ENCODE data around the gene G3BP1.
"Not testable (repeated sequence)": the region's sequence is repeated elsewhere in the genome, so short reads cannot be mapped to it uniquely, and the experiment has no call there.

The G3BP1 gene

DNA sequence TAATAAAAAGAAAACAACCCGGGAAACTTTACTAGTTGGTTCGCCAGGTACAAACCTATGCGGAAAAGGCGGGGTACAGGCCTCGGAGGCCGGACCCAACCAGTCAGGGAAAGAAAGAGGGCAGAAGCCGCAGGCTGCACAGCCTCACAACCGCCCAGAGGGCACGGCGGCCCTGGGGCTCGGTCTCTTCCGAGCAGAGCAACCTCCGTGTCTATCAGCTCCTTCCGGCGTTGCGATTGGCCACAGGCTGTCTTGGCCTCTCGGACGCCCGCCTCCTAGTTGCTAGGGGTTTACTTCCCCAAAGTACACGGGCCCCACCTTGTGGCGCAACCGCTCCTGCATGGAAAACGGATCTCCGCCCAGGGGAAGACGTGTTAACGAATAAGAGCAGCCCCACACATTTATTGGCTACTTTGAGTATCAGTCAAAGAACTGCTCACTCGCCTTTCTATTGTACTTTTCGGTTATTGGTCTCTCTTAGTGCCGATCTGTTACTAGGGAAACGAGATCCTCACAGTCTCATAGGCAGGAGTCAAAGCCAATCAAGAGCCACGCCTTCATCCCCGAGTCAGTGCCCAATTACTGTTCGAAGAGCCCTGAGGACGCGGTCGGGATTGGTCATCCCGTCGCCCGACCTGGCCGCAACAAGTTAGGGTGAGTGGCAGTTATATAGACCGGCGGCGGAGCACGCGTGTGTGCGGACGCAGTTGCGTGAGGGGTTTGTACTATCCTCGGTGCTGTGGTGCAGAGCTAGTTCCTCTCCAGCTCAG lies at the start of gene G3BP1:
G3BP1 (plus strand) TSS at position 696 of the 770 bp plus-strand sequence. CDS start 14,667 bp downstream, outside the sequence.
- H3K9me3 ChIP-seq (ENCODE audit: control insufficient read depth, insufficient read depth, low read length) = no peaks in the 10 kb centered on the region
- H3K4me2 ChIP-seq (ENCODE audit: low read length) = peak within 1 kb of the TSS; percentile 81
- no peaks in the 10 kb centered on the region for H3K9me2 ChIP-seq (replicated peaks; ENCODE audit: control insufficient read depth, low read length)
- no peaks in the 10 kb centered on the region for H3K27me3 ChIP-seq (ENCODE audit: control insufficient read depth, low read length)
- H3F3A ChIP-seq (ENCODE audit: control insufficient read depth, insufficient read depth) = 0 out of 2 replicates have a peak, but pooled peaks cover 3% of the 10 kb centered on the region
- peak within 1 kb of the TSS; percentile 92 for H3K4me3 ChIP-seq (ENCODE audit: low read length)
- H4K20me1 ChIP-seq (ENCODE audit: control insufficient read depth, insufficient read depth, low read depth, low read length) = peaks cover 42% of the 10 kb centered on the region
- peaks cover 41% of the 10 kb centered on the region for H3K4me1 ChIP-seq (ENCODE audit: control insufficient read depth, low read length)
- H3K79me2 ChIP-seq (ENCODE audit: control insufficient read depth, low read length) = peaks cover 61% of the 10 kb centered on the region
- TF ChIP-seq, protein P1, sequence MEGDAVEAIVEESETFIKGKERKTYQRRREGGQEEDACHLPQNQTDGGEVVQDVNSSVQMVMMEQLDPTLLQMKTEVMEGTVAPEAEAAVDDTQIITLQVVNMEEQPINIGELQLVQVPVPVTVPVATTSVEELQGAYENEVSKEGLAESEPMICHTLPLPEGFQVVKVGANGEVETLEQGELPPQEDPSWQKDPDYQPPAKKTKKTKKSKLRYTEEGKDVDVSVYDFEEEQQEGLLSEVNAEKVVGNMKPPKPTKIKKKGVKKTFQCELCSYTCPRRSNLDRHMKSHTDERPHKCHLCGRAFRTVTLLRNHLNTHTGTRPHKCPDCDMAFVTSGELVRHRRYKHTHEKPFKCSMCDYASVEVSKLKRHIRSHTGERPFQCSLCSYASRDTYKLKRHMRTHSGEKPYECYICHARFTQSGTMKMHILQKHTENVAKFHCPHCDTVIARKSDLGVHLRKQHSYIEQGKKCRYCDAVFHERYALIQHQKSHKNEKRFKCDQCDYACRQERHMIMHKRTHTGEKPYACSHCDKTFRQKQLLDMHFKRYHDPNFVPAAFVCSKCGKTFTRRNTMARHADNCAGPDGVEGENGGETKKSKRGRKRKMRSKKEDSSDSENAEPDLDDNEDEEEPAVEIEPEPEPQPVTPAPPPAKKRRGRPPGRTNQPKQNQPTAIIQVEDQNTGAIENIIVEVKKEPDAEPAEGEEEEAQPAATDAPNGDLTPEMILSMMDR (IDR thresholded peaks at IDR 0.05; ENCODE audit: low read depth, low read length, poor library complexity, severe bottlenecking) = no peak
- TF ChIP-seq EZH2phosphoT487 (IDR thresholded peaks at IDR 0.05; ENCODE audit: borderline replicate concordance, low read length) = no peak
- H3K27ac ChIP-seq (ENCODE audit: low read depth, low read length) = peak within 1 kb of the TSS; percentile 81
- H3K36me3 ChIP-seq (ENCODE audit: control insufficient read depth, low read length) = peaks cover 44% of the 10 kb centered on the region

DNA sequence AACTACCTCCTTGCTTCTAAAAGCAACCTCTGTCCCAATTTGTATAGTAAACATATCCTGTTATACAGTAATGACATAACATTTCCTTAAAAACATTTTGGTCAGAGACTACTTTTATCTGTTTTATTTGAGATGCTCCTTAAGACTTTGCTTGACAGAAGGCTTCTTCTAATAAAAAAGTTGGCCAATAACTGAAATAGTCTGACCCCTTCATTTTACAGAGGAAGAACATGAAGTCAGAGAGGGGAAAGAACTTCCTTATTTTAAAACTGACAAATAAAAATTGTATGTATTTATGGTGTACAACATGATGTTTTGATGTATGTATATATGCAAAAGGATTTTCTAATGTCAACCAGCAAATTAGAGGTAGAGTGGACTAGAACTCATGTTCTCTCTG lies 49.2 kb upstream of the G3BP1 start:
- Histone ChIP-seq H3K4me3 (ENCODE audit: low read length) (no peak overlapping the region), H4K20me1 (ENCODE audit: control insufficient read depth, insufficient read depth, low read depth, low read length) (no peaks in the 10 kb centered on the region)

DNA sequence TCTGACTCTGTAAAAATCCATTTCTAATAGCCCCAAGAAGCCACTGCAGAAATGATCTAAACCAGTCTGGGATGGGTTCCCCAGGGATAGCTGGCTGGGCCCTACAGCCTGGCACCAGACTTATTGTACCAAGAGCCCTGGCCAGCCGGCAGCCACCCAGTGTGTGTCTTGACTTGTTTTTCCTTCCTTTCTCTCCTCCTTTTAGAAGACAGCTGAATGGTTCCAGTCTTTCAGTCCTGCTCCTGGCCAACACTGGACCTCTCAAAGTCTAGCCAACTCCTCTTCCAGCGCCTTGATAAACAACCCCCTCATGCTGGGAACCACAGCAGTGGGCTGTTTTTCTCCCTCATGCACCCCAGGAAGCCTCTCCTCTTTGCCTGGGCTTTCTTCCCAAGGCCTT lies 47.4 kb upstream of the G3BP1 start:
- H3K79me2 ChIP-seq (ENCODE audit: control insufficient read depth, low read length) = no peaks in the 10 kb centered on the region
- H3K27ac ChIP-seq (ENCODE audit: low read depth, low read length) = no peak overlapping the region
- no peak for TF ChIP-seq EZH2phosphoT487 (IDR thresholded peaks at IDR 0.05; ENCODE audit: borderline replicate concordance, low read length)
- TF ChIP-seq, protein P1 (IDR thresholded peaks at IDR 0.05; ENCODE audit: low read depth, low read length, poor library complexity, severe bottlenecking) = no peak
- H3K27me3 ChIP-seq (ENCODE audit: control insufficient read depth, low read length) = no peaks in the 10 kb centered on the region
- no peaks in the 10 kb centered on the region for H3F3A ChIP-seq (ENCODE audit: control insufficient read depth, insufficient read depth)
- H3K4me3 ChIP-seq (ENCODE audit: low read length) = no peak overlapping the region
- no peaks in the 10 kb centered on the region for H3K9me2 ChIP-seq (replicated peaks; ENCODE audit: control insufficient read depth, low read length)
- H3K9me3 ChIP-seq (ENCODE audit: control insufficient read depth, insufficient read depth, low read length) = no peaks in the 10 kb centered on the region
- H3K36me3 ChIP-seq (ENCODE audit: control insufficient read depth, low read length) = no peaks in the 10 kb centered on the region
- H3K4me2 ChIP-seq (ENCODE audit: low read length) = no peak overlapping the region
- no peaks in the 10 kb centered on the region for H4K20me1 ChIP-seq (ENCODE audit: control insufficient read depth, insufficient read depth, low read depth, low read length)
- H3K4me1 ChIP-seq (ENCODE audit: control insufficient read depth, low read length) = peaks cover 37% of the 10 kb centered on the region

More for the DNA sequence above, 49.2 kb upstream of the G3BP1 start:
- no peaks in the 10 kb centered on the region for H3F3A ChIP-seq (ENCODE audit: control insufficient read depth, insufficient read depth)
- H3K4me2 ChIP-seq (ENCODE audit: low read length) = peak overlapping the region; percentile 52
- no peaks in the 10 kb centered on the region for H3K27me3 ChIP-seq (ENCODE audit: control insufficient read depth, low read length)
- TF ChIP-seq EZH2phosphoT487 (IDR thresholded peaks at IDR 0.05; ENCODE audit: borderline replicate concordance, low read length) = no peak
- TF ChIP-seq, protein P1 (IDR thresholded peaks at IDR 0.05; ENCODE audit: low read depth, low read length, poor library complexity, severe bottlenecking) = no peak
- H3K4me1 ChIP-seq (ENCODE audit: control insufficient read depth, low read length) = peaks cover 55% of the 10 kb centered on the region
- H3K36me3 ChIP-seq (ENCODE audit: control insufficient read depth, low read length) = no peaks in the 10 kb centered on the region
- H3K9me2 ChIP-seq (replicated peaks; ENCODE audit: control insufficient read depth, low read length) = no peaks in the 10 kb centered on the region
- no peaks in the 10 kb centered on the region for H3K9me3 ChIP-seq (ENCODE audit: control insufficient read depth, insufficient read depth, low read length)
- H3K79me2 ChIP-seq (ENCODE audit: control insufficient read depth, low read length) = no peaks in the 10 kb centered on the region
- H3K27ac ChIP-seq (ENCODE audit: low read depth, low read length) = no peak overlapping the region

DNA sequence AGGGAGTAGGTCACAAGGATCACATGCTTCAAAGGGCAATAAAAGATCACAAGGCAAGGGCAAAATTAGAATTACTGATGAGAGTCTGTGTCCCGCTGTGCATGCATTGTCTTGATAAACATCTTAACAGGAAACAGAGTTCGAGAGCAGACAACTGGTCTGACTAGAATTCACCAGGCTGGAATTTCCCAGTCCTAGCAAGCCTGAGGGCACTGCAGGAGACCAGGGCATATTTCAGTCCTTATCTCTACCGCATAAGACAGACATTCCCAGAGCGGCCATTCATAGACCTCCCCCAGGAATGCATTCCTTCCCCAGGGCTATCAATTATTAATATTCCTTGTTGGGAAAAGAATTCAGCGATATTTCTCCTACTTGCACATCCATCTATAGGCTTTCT lies 42.2 kb upstream of the G3BP1 start:
- H3K4me1 ChIP-seq (ENCODE audit: control insufficient read depth, low read length); H4K20me1 ChIP-seq (ENCODE audit: control insufficient read depth, insufficient read depth, low read depth, low read length); H3K9me3 ChIP-seq (ENCODE audit: control insufficient read depth, insufficient read depth, low read length); H3K79me2 ChIP-seq (ENCODE audit: control insufficient read depth, low read length); H3F3A ChIP-seq (ENCODE audit: control insufficient read depth, insufficient read depth); H3K27ac ChIP-seq (ENCODE audit: low read depth, low read length); H3K36me3 ChIP-seq (ENCODE audit: control insufficient read depth, low read length); H3K9me2 ChIP-seq (replicated peaks; ENCODE audit: control insufficient read depth, low read length); H3K4me3 ChIP-seq (ENCODE audit: low read length); H3K4me2 ChIP-seq (ENCODE audit: low read length); H3K27me3 ChIP-seq (ENCODE audit: control insufficient read depth, low read length): not testable (repeated sequence)

All from DOHH2 (cell line).